Cortex of kidney (tissue), 1 donor: ENCODE data around the gene IFT57.

ENCODE experiments used
- DNase-seq: peaks from one replicate; lab custom pipeline; 2025; lab: John Stamatoyannopoulos, UW

IFT57 gene

GRCh38 chr3:108219336-108219735 is 2.9 kb downstream of the IFT57 start:
- no peak for DNase-seq

- no peak for DNase-seq
Measured at GRCh38 chr3:108218811-108219210, 3.4 kb downstream of the IFT57 start.

- DNase-seq, result no peak
Measured at GRCh38 chr3:108215871-108216270, 6.4 kb downstream of the IFT57 start.

DNA sequence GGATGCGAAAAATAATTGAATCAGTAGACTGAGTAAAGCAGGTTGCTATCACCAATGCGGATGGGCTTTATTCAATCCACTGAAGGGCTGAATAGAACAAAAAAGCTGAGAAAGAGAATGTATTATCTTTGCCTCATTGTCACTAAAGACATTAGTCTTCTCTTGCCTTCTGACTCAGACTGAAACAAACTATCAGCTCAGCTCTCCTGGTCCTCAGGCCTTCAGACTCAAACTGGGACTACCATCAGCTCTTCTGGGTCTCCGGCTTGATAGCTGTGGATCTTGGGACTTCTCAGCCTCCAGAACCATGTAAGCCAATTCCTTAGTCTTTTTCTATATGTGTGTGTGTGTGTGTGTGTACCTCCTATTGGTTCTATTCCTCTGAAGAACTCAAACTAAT is 12.6 kb downstream of the IFT57 start:
- no peak for DNase-seq

- DNase-seq, result no peak
Measured at GRCh38 chr3:108208831-108209230, 13.4 kb downstream of the IFT57 start.

GRCh38 chr3:108202834-108203233 is 19.4 kb downstream of the IFT57 start:
- no peak for DNase-seq

DNA sequence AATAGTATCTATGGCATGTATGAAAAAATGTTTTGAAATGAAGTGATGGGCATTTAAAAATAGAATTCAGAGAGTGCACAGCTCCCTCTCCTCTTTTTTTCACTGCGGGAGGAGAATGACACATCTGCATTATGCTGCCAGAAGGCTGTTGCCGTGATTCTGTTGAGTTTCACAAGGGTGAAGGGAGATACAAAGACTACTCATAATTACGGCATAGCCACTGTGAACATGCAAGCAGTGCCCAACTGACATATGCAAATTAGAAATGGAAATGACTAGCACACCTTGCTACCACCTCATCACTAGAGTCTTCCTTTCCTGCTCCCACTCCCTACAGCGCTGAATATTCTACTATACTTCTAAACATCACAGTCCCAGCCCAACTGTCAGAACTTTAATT is 20.1 kb downstream of the IFT57 start:
- DNase-seq, result no peak

DNA sequence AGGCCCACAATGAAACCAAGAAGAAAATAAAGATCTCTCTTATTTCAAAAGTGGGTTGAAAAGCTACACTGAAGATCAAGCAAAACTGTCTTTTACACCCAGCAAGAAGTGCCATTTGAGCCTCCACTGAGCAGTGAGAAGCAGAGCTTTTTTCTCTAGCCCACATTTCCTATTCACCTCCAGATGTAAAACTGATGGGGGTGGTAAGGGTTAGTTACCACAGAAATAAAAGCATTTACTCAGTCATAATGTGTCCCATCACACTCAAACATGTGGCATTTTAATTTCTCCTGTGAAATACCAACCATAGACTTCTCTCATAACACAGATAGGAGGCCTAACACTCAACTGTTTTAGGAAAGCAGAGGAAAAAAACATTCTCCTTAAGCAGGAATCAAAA is 21.0 kb downstream of the IFT57 start:
- no peak for DNase-seq

DNA sequence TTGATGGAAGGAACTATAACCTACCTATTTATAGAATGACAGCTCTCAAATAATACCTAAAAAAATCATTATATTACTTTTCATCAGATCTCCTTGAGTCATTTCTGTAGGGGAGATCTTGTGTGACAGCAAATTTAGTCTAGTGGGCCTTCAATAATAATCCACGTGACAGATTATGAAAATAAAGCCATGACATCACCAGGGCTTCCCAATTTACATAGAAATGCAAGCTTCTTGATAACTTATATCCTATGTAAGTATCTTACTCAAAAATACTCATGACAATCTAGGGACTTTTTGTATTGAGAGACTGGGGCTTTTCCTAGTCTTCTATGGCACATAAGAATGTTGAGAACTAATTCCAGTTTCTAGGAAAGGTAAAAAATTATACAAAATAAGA is 21.6 kb downstream of the IFT57 start:
- DNase-seq, result no peak

DNA sequence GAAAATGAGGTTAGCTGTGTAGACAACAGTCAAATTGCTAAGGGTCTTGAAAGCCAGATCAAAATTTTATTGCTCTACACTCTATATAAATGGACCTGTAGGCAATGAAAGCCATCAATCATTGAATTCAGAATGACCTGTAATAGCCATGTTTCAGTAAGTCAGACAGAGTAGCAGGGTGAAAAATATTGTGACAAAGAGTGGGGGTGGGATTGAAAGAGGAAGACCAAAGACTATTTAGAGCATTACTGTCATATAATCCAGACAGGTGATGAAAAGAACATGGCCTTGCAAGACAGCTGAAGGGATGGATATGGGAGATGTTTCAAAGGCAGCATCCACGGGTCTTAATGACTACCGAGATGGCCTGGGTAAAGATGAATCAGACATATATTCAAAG is 22.2 kb downstream of the IFT57 start:
- no peak for DNase-seq

DNA sequence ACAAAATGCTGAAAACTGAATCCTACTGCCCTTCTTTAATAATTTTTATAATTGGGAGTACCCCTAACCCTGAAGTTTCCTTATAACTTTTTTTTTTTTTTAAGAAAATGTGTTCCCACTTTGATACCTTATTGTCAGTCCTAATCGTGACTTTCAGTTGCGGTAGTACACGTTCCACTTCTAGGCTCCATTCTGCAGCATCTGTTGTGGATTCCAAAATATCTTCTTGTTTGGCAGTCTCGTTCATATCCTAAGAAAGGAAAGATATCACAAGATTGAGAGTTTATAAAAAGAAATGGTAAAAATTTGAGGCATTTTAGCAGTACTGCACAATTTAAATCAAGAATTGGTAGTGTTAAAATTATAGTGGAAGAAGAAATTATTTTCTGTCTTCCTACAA is 30.8 kb downstream of the IFT57 start:
- no peak for DNase-seq

- no peak for DNase-seq
Measured at GRCh38 chr3:108190346-108190745, 31.9 kb downstream of the IFT57 start.

DNA sequence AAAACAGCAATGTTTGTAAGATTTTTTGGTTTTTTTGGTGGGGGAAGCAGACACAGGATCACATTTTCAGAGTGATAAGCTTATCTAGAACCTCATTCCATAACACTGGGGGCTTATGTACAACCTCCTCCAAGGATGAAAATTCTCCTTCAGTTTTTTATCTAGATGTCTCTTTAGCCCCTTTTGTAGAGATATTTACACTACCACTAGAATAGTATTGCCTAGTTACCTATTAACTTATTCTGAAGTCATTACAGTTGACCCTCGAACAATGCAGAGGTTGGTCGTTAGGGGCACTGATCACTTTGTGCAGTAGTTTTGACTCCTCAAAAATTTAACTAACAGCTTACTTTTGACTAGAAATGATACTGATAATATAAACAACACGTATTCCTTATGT is 32.8 kb downstream of the IFT57 start:
- DNase-seq, result no peak

DNA sequence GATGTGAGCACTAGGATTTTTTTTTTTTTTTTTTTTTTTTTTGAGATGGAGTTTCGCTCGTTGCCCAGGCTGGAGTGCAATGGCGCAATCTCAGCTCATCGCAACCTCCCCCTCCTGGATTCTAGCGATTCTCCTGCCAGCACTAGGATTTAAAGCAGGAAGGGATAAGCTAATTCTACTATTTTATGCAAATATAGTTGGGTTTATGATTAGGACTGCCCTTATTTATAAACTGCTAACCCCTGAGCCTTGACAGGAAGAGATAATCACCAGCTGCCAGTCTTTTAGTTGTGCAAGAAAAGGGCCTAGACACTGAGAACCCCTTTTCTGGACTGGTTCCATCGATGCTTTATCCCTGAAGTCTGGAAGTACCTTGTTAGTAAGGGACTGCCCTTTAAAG is 36.7 kb downstream of the IFT57 start:
- no peak for DNase-seq

DNA sequence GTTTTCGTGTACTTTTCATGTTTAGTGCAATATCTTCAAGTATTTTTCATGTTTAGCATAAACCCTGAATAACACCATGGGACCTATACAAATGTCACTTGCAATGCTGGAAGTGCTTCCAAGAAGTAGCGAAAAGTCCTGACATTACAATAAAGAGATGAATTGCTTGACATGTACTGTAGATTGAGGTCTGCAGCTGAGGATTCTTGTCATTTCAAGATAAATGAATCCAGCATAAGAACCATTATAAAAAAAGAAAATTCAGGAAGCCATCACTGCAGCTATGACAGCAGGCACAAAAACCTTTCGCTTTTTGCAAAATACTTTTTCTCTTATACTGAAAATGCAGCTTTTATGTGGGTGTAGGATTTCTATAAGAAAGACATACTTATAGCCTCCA is 37.4 kb downstream of the IFT57 start:
- DNase-seq, result no peak

GRCh38 chr3:108183971-108184370 is 38.3 kb downstream of the IFT57 start:
- no peak for DNase-seq

- DNase-seq, result no peak
Measured at GRCh38 chr3:108183181-108183580, 39.0 kb downstream of the IFT57 start.

DNA sequence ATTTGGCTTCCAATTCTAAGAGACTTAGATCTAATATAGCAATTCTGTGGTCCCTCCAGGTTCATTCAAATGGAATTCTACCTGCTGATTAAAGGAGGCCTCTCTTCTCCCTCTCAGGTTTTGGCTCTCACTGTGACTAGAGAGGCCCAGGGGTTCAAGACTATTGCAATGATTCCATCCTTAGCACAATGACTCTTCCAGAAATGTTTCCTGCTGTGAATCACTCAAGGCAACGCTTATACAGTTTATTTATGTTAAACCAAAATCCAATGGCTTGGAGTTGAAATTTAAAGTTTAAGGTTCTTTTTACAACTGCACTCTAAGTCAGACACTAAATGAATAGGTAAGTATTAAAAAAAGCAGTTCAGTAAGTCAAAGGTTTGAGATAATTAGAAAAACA is 39.9 kb downstream of the IFT57 start:
- DNase-seq, result no peak

DNA sequence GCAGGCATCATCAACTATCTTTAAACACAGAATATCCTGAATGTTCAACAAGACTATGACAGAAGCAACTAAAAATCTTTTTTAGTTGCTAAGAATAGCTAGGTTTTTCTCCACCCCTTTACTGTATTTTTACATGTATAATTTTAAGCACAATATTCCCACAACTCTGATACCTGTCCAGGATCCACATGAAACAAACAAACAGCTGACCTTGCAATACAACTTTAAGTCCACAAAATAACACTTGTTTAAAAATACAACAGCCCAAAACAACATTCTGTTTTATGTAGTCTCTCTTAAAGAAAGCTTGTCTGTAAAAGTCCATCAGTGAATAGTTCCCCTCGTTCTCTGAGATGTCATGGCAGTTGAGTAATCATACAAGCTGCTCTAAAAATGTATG is 41.1 kb downstream of the IFT57 start:
- DNase-seq, result no peak

DNA sequence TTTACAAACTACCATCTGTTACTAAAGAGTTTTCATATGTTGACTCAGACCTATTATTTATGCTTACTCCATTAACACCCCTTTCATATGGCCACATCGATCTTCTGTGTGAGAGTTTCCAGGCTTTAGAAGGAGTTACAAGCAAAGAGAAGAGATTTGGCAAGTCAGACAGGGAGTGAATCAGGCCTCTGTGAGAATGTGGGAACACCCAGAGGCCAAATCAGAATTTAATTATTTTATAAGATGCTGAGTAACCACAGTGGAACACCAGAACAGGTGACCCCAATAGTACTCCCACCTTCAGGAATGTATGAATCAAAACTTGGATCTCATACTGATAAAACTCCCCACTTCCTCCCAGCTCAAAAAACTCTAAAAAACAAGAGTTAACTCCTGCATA is 42.0 kb downstream of the IFT57 start:
- no peak for DNase-seq

GRCh38 chr3:108178676-108179075 is 43.5 kb downstream of the IFT57 start:
- no peak for DNase-seq

GRCh38 chr3:108177536-108177935 is 44.7 kb downstream of the IFT57 start:
- no peak for DNase-seq

GRCh38 chr3:108175352-108175751 is 46.9 kb downstream of the IFT57 start:
- no peak for DNase-seq

GRCh38 chr3:108171106-108171505 is 51.1 kb downstream of the IFT57 start:
- no peak for DNase-seq

DNA sequence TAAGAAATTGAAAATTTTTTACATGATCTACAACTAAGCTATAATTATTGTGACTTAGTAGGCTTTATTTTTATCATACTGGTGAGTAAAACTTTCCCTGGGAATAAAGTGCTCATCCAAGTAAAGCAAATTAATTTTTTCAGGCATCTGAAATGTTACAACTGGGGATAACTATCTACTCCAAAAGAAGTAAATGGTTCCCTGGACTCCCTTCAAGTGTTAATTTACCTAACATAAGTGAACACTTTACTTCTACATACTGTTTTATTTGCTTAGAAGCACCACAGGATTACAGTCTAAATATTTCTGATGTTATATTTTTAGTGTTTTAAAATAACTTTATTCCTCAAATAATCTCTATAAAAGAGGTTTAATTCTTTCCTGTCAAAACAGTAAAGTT is 57.8 kb downstream of the IFT57 start:
- DNase-seq, result no peak
